ENCODE results near the gene TUBGCP3.

Gene TUBGCP3

DNA sequence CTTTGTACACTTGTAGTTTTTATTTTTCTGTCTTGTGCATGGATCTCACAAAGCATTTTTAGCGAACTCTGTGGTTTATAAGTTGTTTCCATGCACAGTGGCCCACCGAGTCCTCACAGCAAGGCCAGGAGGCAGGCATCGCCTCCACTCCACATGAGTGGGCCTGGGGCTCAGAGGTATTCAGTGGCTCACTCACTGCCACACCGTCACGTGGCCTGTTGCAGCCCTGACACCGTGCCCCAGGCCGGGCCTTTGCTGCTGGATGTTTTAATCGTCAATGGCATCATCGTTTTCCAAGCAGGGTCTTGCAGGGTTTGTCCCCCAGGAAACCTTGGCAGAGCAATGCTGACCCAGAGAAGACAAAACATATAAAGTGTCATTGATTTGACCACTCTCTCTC, 152.0 kb downstream of the TUBGCP3 start:
- DNase-seq = no peak

Data from CD4-positive, alpha-beta T cell treated with Interleukin-17A for 4 hours (primary cell).